HG02840 (cell line): Measurements from ENCODE around the gene MBTPS2.
"Not testable (repeated sequence)": the region's sequence is repeated elsewhere in the genome, so short reads cannot be mapped to it uniquely, and the experiment has no call there.

Experiments
- ATAC-seq: cut with Tn5 transposase; IDR thresholded peaks from one replicate; pipeline ENCODE4 v1.9.1; 2021; ENCODE audit warnings: mild to moderate bottlenecking, moderate library complexity, moderate number of reproducible peaks; ENCODE audit not compliant: unreplicated experiment, low FRiP score

The MBTPS2 gene

GRCh38 chrX:21839334-21840192, at the start of gene MBTPS2:
Gene MBTPS2 (plus strand): TSS chrX:21839617. CDS start chrX:21839735, 118 bp downstream.
- ATAC-seq = peak; percentile 80

GRCh38 chrX:21798677-21799219, 40.7 kb upstream of the MBTPS2 start:
- no peak for ATAC-seq

- no peak for ATAC-seq
These were observed 39.6 kb upstream of the MBTPS2 start for GRCh38 chrX:21799767-21800166.

- ATAC-seq = no peak
These were observed 39.1 kb upstream of the MBTPS2 start for GRCh38 chrX:21800344-21800770.

GRCh38 chrX:21802054-21802670, 37.3 kb upstream of the MBTPS2 start:
- ATAC-seq = no peak

GRCh38 chrX:21802839-21803238, 36.6 kb upstream of the MBTPS2 start:
- no peak for ATAC-seq

GRCh38 chrX:21806691-21807090, 32.7 kb upstream of the MBTPS2 start:
- no peak for ATAC-seq

- no peak for ATAC-seq
These were observed 27.6 kb upstream of the MBTPS2 start for GRCh38 chrX:21811832-21812231.

GRCh38 chrX:21812628-21813027, 26.8 kb upstream of the MBTPS2 start:
- no peak for ATAC-seq

- no peak for ATAC-seq
These were observed 25.6 kb upstream of the MBTPS2 start for GRCh38 chrX:21813612-21814368.

- ATAC-seq = no peak
These were observed 23.3 kb upstream of the MBTPS2 start for GRCh38 chrX:21816136-21816535.

- ATAC-seq = not testable (repeated sequence)
These were observed 19.2 kb upstream of the MBTPS2 start for GRCh38 chrX:21820170-21820569.

- no peak for ATAC-seq
These were observed 17.5 kb upstream of the MBTPS2 start for GRCh38 chrX:21821875-21822274.

- ATAC-seq = no peak
These were observed 7.9 kb upstream of the MBTPS2 start for GRCh38 chrX:21831496-21831895.

GRCh38 chrX:21837056-21837455, 2.4 kb upstream of the MBTPS2 start:
- ATAC-seq = no peak

GRCh38 chrX:21838937-21839333, 482 bp upstream of the MBTPS2 start:
- no peak for ATAC-seq

- ATAC-seq = peak; percentile 20
These were observed 752 bp downstream of the MBTPS2 start for GRCh38 chrX:21840193-21840545.

GRCh38 chrX:21843179-21843578, 3.8 kb downstream of the MBTPS2 start:
- no peak for ATAC-seq

- no peak for ATAC-seq
These were observed 5.7 kb downstream of the MBTPS2 start for GRCh38 chrX:21845096-21845495.

GRCh38 chrX:21847342-21847741, 7.9 kb downstream of the MBTPS2 start:
- ATAC-seq = no peak

GRCh38 chrX:21853578-21853977, 14.2 kb downstream of the MBTPS2 start:
- ATAC-seq = no peak
